ENCODE results near the gene CCDC178.

- no peak for TF ChIP-seq SP1 (IDR thresholded peaks at IDR 0.05; ENCODE audit: low read depth)
- TF ChIP-seq EZH2 (IDR thresholded peaks at IDR 0.05) = no peak
Measured at GRCh38 chr18:32937066-32937465, 503.5 kb downstream of the CCDC178 start.

Measured in HCT116 (cell line).